Vagina (tissue), 2 donors: ENCODE measurements around the gene TMEM170A. TPM values are rescaled to one million over a fixed set of nuclear protein-coding genes. Genes with fewer than 3 reads are reported as not detected.

Source experiments
- DNase-seq, 2 donors: peaks; one replicate each; pipeline ENCODE4 v3.0.0-alpha.2; 2017; ENCODE audit errors: extremely low spot score in 2 of 2
- H3K27ac ChIP-seq: fragments of 200-600 bp; sonication (generic); one replicate; pipeline ENCODE4 v1.5.1; 2019
- H3K27me3 ChIP-seq: fragments of 200-600 bp; sonication (generic); one replicate; pipeline ENCODE4 v1.5.1; 2019
- H3K36me3 ChIP-seq, 2 donors: fragments of 200-600 bp; sonication (generic); one replicate each; pipeline ENCODE4 v1.5.1; 2017 to 2019
- H3K4me1 ChIP-seq: fragments of 200-600 bp; sonication (generic); one replicate; pipeline ENCODE4 v1.5.1; 2019
- H3K4me3 ChIP-seq, 2 donors: fragments of 200-600 bp; sonication (generic); 1 replicate in 1 of 2; 2 replicates in 1 of 2; pipeline ENCODE4 v1.5.1; 2016 to 2019
- H3K9me3 ChIP-seq: fragments of 200-600 bp; sonication (generic); one replicate; pipeline ENCODE4 v1.5.1; 2019
- CTCF ChIP-seq, 3 experiments: fragments of 450-650 bp in 2 of 3; fragments of 200-600 bp in 1 of 3; sonication (generic) in 1 of 3; IDR thresholded peaks; one replicate each; pipeline ENCODE4 v1.5.1; 2017 to 2019; ENCODE audit warnings: antibody characterized with exemption in 3 of 3, mild to moderate bottlenecking in 2 of 3, moderate library complexity in 2 of 3
- POLR2A ChIP-seq, 2 donors: fragments of 450-650 bp; IDR thresholded peaks; one replicate each; pipeline ENCODE4 v1.6.1; 2017; ENCODE audit warnings: antibody characterized with exemption in 2 of 2, mild to moderate bottlenecking in 2 of 2, moderate library complexity in 2 of 2
- POLR2AphosphoS5 ChIP-seq, 2 donors: sonication (generic); formaldehyde crosslinking; IDR thresholded peaks; one replicate each; pipeline ENCODE4 v1.9.0; 2017; ENCODE audit warnings: antibody characterized with exemption in 2 of 2, mild to moderate bottlenecking in 2 of 2, low read depth in 1 of 2; ENCODE audit not compliant: insufficient read depth in 1 of 2
- intact Hi-C: fragments of 100-400 bp; cut with DNase I; formaldehyde crosslinking; loops from one replicate; pipeline ENCODE4 v1.15.1; 2023
- small RNA-seq: library from RNA; depleted of rRNA; stranded (forward); fragments of <200 nt; gene quantifications from one replicate; pipeline ENCODE3, GENCODE V24; 2016
- total RNA-seq: library from RNA; depleted of rRNA; stranded (reverse); fragments of >200 nt; gene quantifications from one replicate; pipeline ENCODE4 v1.2.3, GENCODE V29; 2016

Gene TMEM170A
- total RNA-seq, 1 donor from 2014 or later, result 21.9 TPM

GRCh38 chr16:75401691-75402090, 62.8 kb downstream of the TMEM170A start:
- H3K9me3 ChIP-seq, result no peaks in the 10 kb centered on the region
- intact Hi-C loops, result loop anchor here (10.0 kb wide), 1 partner anchor 207 kb away; no protein-coding TSS in a partner anchor
- DNase-seq, result no peak
- H3K4me1 ChIP-seq, result peaks cover 18% of the 10 kb centered on the region
- H3K27ac ChIP-seq, result peak overlapping the region; percentile 76
- no peak overlapping the region for H3K4me3 ChIP-seq
- H3K36me3 ChIP-seq, result peaks cover 0 to 5% of the 10 kb centered on the region in 2 donors
- no peaks in the 10 kb centered on the region for H3K27me3 ChIP-seq
- no peak for TF ChIP-seq CTCF (IDR thresholded peaks at IDR 0.05)
- TF ChIP-seq POLR2AphosphoS5 (IDR thresholded peaks at IDR 0.05; ENCODE audit: insufficient read depth in 1 of 2, low read depth in 1 of 2), result no peak
- TF ChIP-seq POLR2A (IDR thresholded peaks at IDR 0.05), result no peak

- Histone ChIP-seq H3K36me3 (peaks cover 0 to 7% of the 10 kb centered on the region in 2 donors), H3K9me3 (no peaks in the 10 kb centered on the region), H3K27ac (no peak overlapping the region), H3K4me1 (peaks cover 18% of the 10 kb centered on the region), H3K4me3 (no peak overlapping the region), H3K27me3 (no peaks in the 10 kb centered on the region)
- no peak for TF ChIP-seq POLR2AphosphoS5 (IDR thresholded peaks at IDR 0.05; ENCODE audit: insufficient read depth in 1 of 2, low read depth in 1 of 2)
- no peak for TF ChIP-seq CTCF (IDR thresholded peaks at IDR 0.05)
- no peak for TF ChIP-seq POLR2A (IDR thresholded peaks at IDR 0.05)
- intact Hi-C loops, result no loop called here
- no peak for DNase-seq
Observed at GRCh38 chr16:75398333-75398732, 66.2 kb downstream of the TMEM170A start.

GRCh38 chr16:75394941-75395340, 69.5 kb downstream of the TMEM170A start:
- H3K4me3 ChIP-seq, result no peak overlapping the region
- no peak overlapping the region for H3K27ac ChIP-seq
- H3K9me3 ChIP-seq, result no peaks in the 10 kb centered on the region
- intact Hi-C loops, result no loop called here
- H3K27me3 ChIP-seq, result no peaks in the 10 kb centered on the region
- TF ChIP-seq POLR2AphosphoS5 (IDR thresholded peaks at IDR 0.05; ENCODE audit: insufficient read depth in 1 of 2, low read depth in 1 of 2) (no peak), CTCF (IDR thresholded peaks at IDR 0.05) (no peak), POLR2A (IDR thresholded peaks at IDR 0.05) (no peak)
- no peaks in the 10 kb centered on the region for H3K4me1 ChIP-seq
- no peak for DNase-seq
- H3K36me3 ChIP-seq, result peaks cover 0 to 33% of the 10 kb centered on the region in 2 donors

Small RNA genes within 50 kb of the gene (small RNA-seq; reads per million reads assigned to genes)
- not detected for gene RF00598

Other genes with a start within 250 kb of the TMEM170A start
- not detected for gene CTRB1, start 245.7 kb downstream of the TMEM170A start, total RNA-seq
- 39.5 TPM for gene BCAR1, start 213.1 kb downstream of the TMEM170A start, total RNA-seq
- 45.7 TPM for gene CFDP1, start 31.2 kb downstream of the TMEM170A start, total RNA-seq
- 0.25 TPM for gene CHST6, start 30.8 kb upstream of the TMEM170A start, total RNA-seq
- not detected for gene CHST5, start 71.4 kb upstream of the TMEM170A start, total RNA-seq
- gene TMEM231, start 91.6 kb upstream of the TMEM170A start, total RNA-seq, result 6.9 TPM
- 86.4 TPM for gene GABARAPL2, start 101.7 kb upstream of the TMEM170A start, total RNA-seq
- gene ADAT1, start 158.6 kb upstream of the TMEM170A start, total RNA-seq, result 44.4 TPM
- 82.0 TPM for gene KARS1, start 183.0 kb upstream of the TMEM170A start, total RNA-seq
- 65.1 TPM for gene TERF2IP, start 183.1 kb upstream of the TMEM170A start, total RNA-seq
- not detected for gene CPHXL2, start 212.3 kb upstream of the TMEM170A start, total RNA-seq
- not detected for gene DUXB, start 236.8 kb upstream of the TMEM170A start, total RNA-seq